HG02981 (cell line): ENCODE results near the gene RHEBL1.

Experiments used
- ATAC-seq: cut with Tn5 transposase; IDR thresholded peaks from one replicate; pipeline ENCODE4 v1.9.1; 2021; ENCODE audit warnings: mild to moderate bottlenecking, moderate library complexity; ENCODE audit not compliant: unreplicated experiment

The RHEBL1 gene

GRCh38 chr12:49022558-49023178 lies 47.1 kb downstream of the RHEBL1 start:
- no peak for ATAC-seq

- no peak for ATAC-seq
These were observed 48.4 kb downstream of the RHEBL1 start for GRCh38 chr12:49021292-49021915.

GRCh38 chr12:49020441-49020840 lies 49.3 kb downstream of the RHEBL1 start:
- ATAC-seq = no peak

- no peak for ATAC-seq
These were observed 50.1 kb downstream of the RHEBL1 start for GRCh38 chr12:49019443-49020324.

GRCh38 chr12:49019120-49019430 lies 50.7 kb downstream of the RHEBL1 start:
- peak; percentile 15 for ATAC-seq

GRCh38 chr12:49018261-49019119 lies 51.3 kb downstream of the RHEBL1 start, which contains the start of gene PRKAG1:
TSS of gene PRKAG1 (minus strand) at chr12:49018776. CDS start at chr12:49018740, 36 bp downstream.
- peak; percentile 82 for ATAC-seq

GRCh38 chr12:49017891-49018260 lies 51.9 kb downstream of the RHEBL1 start:
- peak; percentile 6 for ATAC-seq

- no peak for ATAC-seq
These were observed 54.6 kb downstream of the RHEBL1 start for GRCh38 chr12:49015196-49015595.
